ENCODE data around the gene SPEG.

- TF ChIP-seq POLR2A (IDR thresholded peaks at IDR 0.05), result no peak
- no peak for TF ChIP-seq CTCF (IDR thresholded peaks at IDR 0.05)
These were observed 29.8 kb downstream of the SPEG start for GRCh38 chr2:219464286-219465032.

All from upper lobe of left lung (tissue), 4 donors.